D721Med (cell line): Measurements from ENCODE around the gene KCMF1.

Experiments
- DNase-seq: peaks from one replicate; pipeline ENCODE4 v3.0.0; 2011; ENCODE audit warnings: low spot score; ENCODE audit not compliant: insufficient read length
- FAIRE-seq: peaks from 2 replicates; lab custom pipeline; 2011; peaks lifted over from hg19 to GRCh38; lab: Jason Lieb, UNC
- CTCF ChIP-seq: IDR thresholded peaks from 2 replicates; pipeline ENCODE4 v1.5.1; 2012; ENCODE audit warnings: mild to moderate bottlenecking, control low read depth; ENCODE audit not compliant: insufficient read depth; ENCODE audit errors: missing control alignments

Gene KCMF1

GRCh38 chr2:85077859-85078419 lies 107.0 kb downstream of the KCMF1 start:
- FAIRE-seq: no peak
- DNase-seq: no peak
- TF ChIP-seq CTCF: no peak

GRCh38 chr2:85078536-85078935 lies 107.6 kb downstream of the KCMF1 start:
- DNase-seq (no peak), FAIRE-seq (no peak)
- TF ChIP-seq CTCF: no peak

GRCh38 chr2:85083092-85083491 lies 112.1 kb downstream of the KCMF1 start:
- FAIRE-seq (no peak), DNase-seq (no peak)
- TF ChIP-seq CTCF: no peak

GRCh38 chr2:85085563-85085962 lies 114.6 kb downstream of the KCMF1 start:
- FAIRE-seq (no peak), DNase-seq (no peak)
- no peak for TF ChIP-seq CTCF

GRCh38 chr2:85087541-85087940 lies 116.6 kb downstream of the KCMF1 start:
- DNase-seq: no peak
- no peak for TF ChIP-seq CTCF

GRCh38 chr2:85088921-85089320 lies 118.0 kb downstream of the KCMF1 start:
- DNase-seq (no peak), FAIRE-seq (no peak)
- TF ChIP-seq CTCF: no peak

More at GRCh38 chr2:85087541-85087940, 116.6 kb downstream of the KCMF1 start:
- FAIRE-seq: no peak

- no peak for TF ChIP-seq CTCF
- no peak for FAIRE-seq
- no peak for DNase-seq
Measured at GRCh38 chr2:85089585-85089984, 118.6 kb downstream of the KCMF1 start.
